Measurements from ENCODE around the gene GRAP2. TPM values are rescaled to one million over a fixed set of nuclear protein-coding genes. Genes with fewer than 3 reads are reported as not detected.

Gene GRAP2
- polyA plus RNA-seq, 1 donor (not counting 4 experiments of a cell fraction or from before 2014, with no cell fraction given) = not detected

DNA sequence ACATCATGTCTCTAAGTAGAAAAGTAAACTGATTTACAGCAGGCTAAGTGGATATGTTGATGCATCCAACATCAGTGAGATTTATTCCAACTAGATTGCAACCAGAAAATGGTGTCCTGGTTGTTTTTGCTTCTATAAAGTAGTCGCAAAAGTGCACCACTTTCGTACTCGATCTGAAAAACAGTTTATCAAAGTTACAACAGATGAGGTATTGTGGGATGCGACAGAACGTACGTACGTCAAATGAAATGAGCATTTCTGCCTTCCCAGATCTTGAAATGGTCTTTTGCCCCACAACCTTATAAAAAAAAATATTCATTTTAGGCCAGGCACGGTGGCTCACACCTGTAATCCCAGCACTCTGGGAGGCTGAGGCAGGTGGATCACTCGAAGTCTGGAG lies 13.7 kb downstream of the GRAP2 start:
- dilution Hi-C loops (cut with MboI; ENCODE audit: extremely low pct_ligation_motif_present, low sequenced_read_pairs) = no loop called here
- Histone ChIP-seq H3K4me3 (ENCODE audit: control insufficient read depth in 2 of 3, extremely low read depth in 1 of 3, insufficient read depth in 2 of 3, low read depth in 1 of 3, low read length in 3 of 3) (no peak overlapping the region), H3K27ac (ENCODE audit: control insufficient read depth, insufficient read depth, low read length) (no peak overlapping the region), H3K4me2 (ENCODE audit: control insufficient read depth, extremely low read depth, insufficient read depth, low read depth, low read length) (no peak overlapping the region), H3K9me1 (ENCODE audit: control insufficient read depth, extremely low read depth, insufficient read depth, low read length) (no peaks in the 10 kb centered on the region), H3K27me3 (ENCODE audit: control insufficient read depth, extremely low read depth, insufficient read depth, low read length) (peaks cover 25% of the 10 kb centered on the region), H3K9me3 (ENCODE audit: control insufficient read depth, low read depth, low read length) (no peaks in the 10 kb centered on the region), H3K9ac (ENCODE audit: control insufficient read depth, extremely low read depth, insufficient read depth, low read length) (no peak overlapping the region), H4K20me1 (ENCODE audit: control insufficient read depth, extremely low read depth, insufficient read depth, low read length) (no peaks in the 10 kb centered on the region), H3K79me2 (ENCODE audit: control insufficient read depth, insufficient read depth, low read length) (no peaks in the 10 kb centered on the region), H3K36me3 (ENCODE audit: control insufficient read depth in 2 of 2, extremely low read depth in 1 of 2, insufficient read depth in 2 of 2, low read length in 2 of 2) (no peaks in the 10 kb centered on the region), H2AFZ (ENCODE audit: control insufficient read depth, low read length) (no peak overlapping the region), H3K4me1 (ENCODE audit: control insufficient read depth, extremely low read depth, insufficient read depth, low read length) (no peaks in the 10 kb centered on the region)
- no peak for FAIRE-seq
- no peak for DNase-seq (ENCODE audit: low read depth, low spot score)
- TF ChIP-seq EZH2 (IDR thresholded peaks at IDR 0.05; ENCODE audit: low read length) = no peak
- TF ChIP-seq, protein P1, sequence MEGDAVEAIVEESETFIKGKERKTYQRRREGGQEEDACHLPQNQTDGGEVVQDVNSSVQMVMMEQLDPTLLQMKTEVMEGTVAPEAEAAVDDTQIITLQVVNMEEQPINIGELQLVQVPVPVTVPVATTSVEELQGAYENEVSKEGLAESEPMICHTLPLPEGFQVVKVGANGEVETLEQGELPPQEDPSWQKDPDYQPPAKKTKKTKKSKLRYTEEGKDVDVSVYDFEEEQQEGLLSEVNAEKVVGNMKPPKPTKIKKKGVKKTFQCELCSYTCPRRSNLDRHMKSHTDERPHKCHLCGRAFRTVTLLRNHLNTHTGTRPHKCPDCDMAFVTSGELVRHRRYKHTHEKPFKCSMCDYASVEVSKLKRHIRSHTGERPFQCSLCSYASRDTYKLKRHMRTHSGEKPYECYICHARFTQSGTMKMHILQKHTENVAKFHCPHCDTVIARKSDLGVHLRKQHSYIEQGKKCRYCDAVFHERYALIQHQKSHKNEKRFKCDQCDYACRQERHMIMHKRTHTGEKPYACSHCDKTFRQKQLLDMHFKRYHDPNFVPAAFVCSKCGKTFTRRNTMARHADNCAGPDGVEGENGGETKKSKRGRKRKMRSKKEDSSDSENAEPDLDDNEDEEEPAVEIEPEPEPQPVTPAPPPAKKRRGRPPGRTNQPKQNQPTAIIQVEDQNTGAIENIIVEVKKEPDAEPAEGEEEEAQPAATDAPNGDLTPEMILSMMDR (optimal IDR thresholded peaks at IDR 0.05 in 1 of 3, IDR thresholded peaks at IDR 0.05 in 1 of 3, conservative IDR thresholded peaks at IDR 0.05 in 1 of 3; ENCODE audit: extremely low read depth in 1 of 3, insufficient read depth in 2 of 3, low read length in 3 of 3) = no peak

- Histone ChIP-seq H3K4me2 (ENCODE audit: control insufficient read depth, extremely low read depth, insufficient read depth, low read depth, low read length) (no peak overlapping the region), H3K27ac (ENCODE audit: control insufficient read depth, insufficient read depth, low read length) (no peak overlapping the region), H3K4me1 (ENCODE audit: control insufficient read depth, extremely low read depth, insufficient read depth, low read length) (no peaks in the 10 kb centered on the region), H2AFZ (ENCODE audit: control insufficient read depth, low read length) (no peak overlapping the region), H3K4me3 (ENCODE audit: control insufficient read depth in 2 of 3, extremely low read depth in 1 of 3, insufficient read depth in 2 of 3, low read depth in 1 of 3, low read length in 3 of 3) (no peak overlapping the region), H3K79me2 (ENCODE audit: control insufficient read depth, insufficient read depth, low read length) (no peaks in the 10 kb centered on the region), H3K36me3 (ENCODE audit: control insufficient read depth in 2 of 2, extremely low read depth in 1 of 2, insufficient read depth in 2 of 2, low read length in 2 of 2) (no peaks in the 10 kb centered on the region), H4K20me1 (ENCODE audit: control insufficient read depth, extremely low read depth, insufficient read depth, low read length) (no peaks in the 10 kb centered on the region), H3K9me1 (ENCODE audit: control insufficient read depth, extremely low read depth, insufficient read depth, low read length) (no peaks in the 10 kb centered on the region), H3K9ac (ENCODE audit: control insufficient read depth, extremely low read depth, insufficient read depth, low read length) (no peak overlapping the region), H3K27me3 (ENCODE audit: control insufficient read depth, extremely low read depth, insufficient read depth, low read length) (peaks cover 25% of the 10 kb centered on the region), H3K9me3 (ENCODE audit: control insufficient read depth, low read depth, low read length) (no peaks in the 10 kb centered on the region)
- TF ChIP-seq, protein P1 (optimal IDR thresholded peaks at IDR 0.05 in 1 of 3, IDR thresholded peaks at IDR 0.05 in 1 of 3, conservative IDR thresholded peaks at IDR 0.05 in 1 of 3; ENCODE audit: extremely low read depth in 1 of 3, insufficient read depth in 2 of 3, low read length in 3 of 3) = no peak
- TF ChIP-seq EZH2 (IDR thresholded peaks at IDR 0.05; ENCODE audit: low read length) = no peak
- dilution Hi-C loops (cut with MboI; ENCODE audit: extremely low pct_ligation_motif_present, low sequenced_read_pairs) = no loop called here
- FAIRE-seq = no peak
- DNase-seq (ENCODE audit: low read depth, low spot score) = no peak
Observed at GRCh38 chr22:39915295-39915726, 14.4 kb downstream of the GRAP2 start.

Measured in keratinocyte (primary cell).